HT1080 (cell line): ENCODE results near the gene SOX13. TPM values are rescaled to one million over a fixed set of nuclear protein-coding genes. Genes with fewer than 3 reads are reported as not detected.

ENCODE experiments used
- DNase-seq: peaks from one replicate; pipeline ENCODE4 v3.0.0-alpha.2; 2015; ENCODE audit warnings: low read depth
- total RNA-seq: library from RNA; depleted of rRNA; stranded (reverse); fragments of >200 nt; shearing (Covaris generic); gene quantifications from 2 replicates; pipeline ENCODE4 v1.2.3, GENCODE V29; 2014

The SOX13 gene
- total RNA-seq, 1 experiment from 2014 or later, result 7.9 TPM

- peak; percentile 20 for DNase-seq
Measured at GRCh38 chr1:204130178-204130577, 57.3 kb downstream of the SOX13 start.

GRCh38 chr1:204130981-204131892, 58.3 kb downstream of the SOX13 start:
- peak; percentile 93 for DNase-seq

GRCh38 chr1:204131978-204132377, 59.1 kb downstream of the SOX13 start:
- no peak for DNase-seq

- DNase-seq, result no peak
Measured at GRCh38 chr1:204132718-204133117, 59.8 kb downstream of the SOX13 start.

GRCh38 chr1:204134103-204134502, 61.2 kb downstream of the SOX13 start:
- no peak for DNase-seq

GRCh38 chr1:204136814-204137213, 63.9 kb downstream of the SOX13 start:
- no peak for DNase-seq

GRCh38 chr1:204139088-204139487, 66.2 kb downstream of the SOX13 start:
- no peak for DNase-seq

GRCh38 chr1:204139952-204140351, 67.0 kb downstream of the SOX13 start:
- no peak for DNase-seq

- DNase-seq, result no peak
Measured at GRCh38 chr1:204141131-204141530, 68.2 kb downstream of the SOX13 start.

GRCh38 chr1:204142032-204142974, 69.4 kb downstream of the SOX13 start:
- DNase-seq, result no peak

- no peak for DNase-seq
Measured at GRCh38 chr1:204143276-204144041, 70.5 kb downstream of the SOX13 start.

- DNase-seq, result no peak
Measured at GRCh38 chr1:204145033-204145504, 72.2 kb downstream of the SOX13 start.

- no peak for DNase-seq
Measured at GRCh38 chr1:204146309-204146708, 73.4 kb downstream of the SOX13 start.

- no peak for DNase-seq
Measured at GRCh38 chr1:204146965-204147364, 74.0 kb downstream of the SOX13 start.

- no peak for DNase-seq
Measured at GRCh38 chr1:204147406-204148383, 74.8 kb downstream of the SOX13 start.

GRCh38 chr1:204149107-204149506, 76.2 kb downstream of the SOX13 start:
- DNase-seq, result no peak

GRCh38 chr1:204149635-204150565, 77.0 kb downstream of the SOX13 start:
- DNase-seq, result no peak

- no peak for DNase-seq
Measured at GRCh38 chr1:204150702-204151551, 78.0 kb downstream of the SOX13 start.
